Measurements from ENCODE around the gene RBL1.

The RBL1 gene

GRCh38 chr20:37102571-37102970 lies 6.8 kb upstream of the RBL1 start:
- Histone ChIP-seq H3K9me2 (replicated peaks; ENCODE audit: low read depth, low read length) (no peaks in the 10 kb centered on the region), H3K9me3 (ENCODE audit: insufficient read depth, low read depth, low read length) (no peaks in the 10 kb centered on the region), H2AFZ (ENCODE audit: low read length) (no peak overlapping the region), H3K4me2 (ENCODE audit: low read depth, low read length, poor library complexity, severe bottlenecking) (no peak overlapping the region), H3F3A (ENCODE audit: low read depth) (no peaks in the 10 kb centered on the region), H4K20me1 (ENCODE audit: insufficient read depth, low read length, poor library complexity, severe bottlenecking) (no peaks in the 10 kb centered on the region), H3K36me3 (ENCODE audit: insufficient read depth, low read length) (no peaks in the 10 kb centered on the region), H3K4me1 (ENCODE audit: insufficient read depth, low read length, poor library complexity, severe bottlenecking) (no peaks in the 10 kb centered on the region), H3K79me2 (ENCODE audit: insufficient read depth, low read length) (no peaks in the 10 kb centered on the region), H3K9ac (ENCODE audit: low read depth, low read length, poor library complexity, severe bottlenecking) (no peak overlapping the region), H3K27me3 (ENCODE audit: insufficient read depth, low read length, poor library complexity, severe bottlenecking) (no peaks in the 10 kb centered on the region), H3K4me3 (ENCODE audit: low read length, poor library complexity, severe bottlenecking) (no peak overlapping the region)
- no peak for TF ChIP-seq EZH2phosphoT487 (IDR thresholded peaks at IDR 0.05; ENCODE audit: borderline replicate concordance)
- no peak for TF ChIP-seq CTCF (conservative IDR thresholded peaks at IDR 0.05; ENCODE audit: low read length)

- Histone ChIP-seq H3K9me3 (ENCODE audit: insufficient read depth, low read depth, low read length) (no peaks in the 10 kb centered on the region), H4K20me1 (ENCODE audit: insufficient read depth, low read length, poor library complexity, severe bottlenecking) (peaks cover 18% of the 10 kb centered on the region), H3K27me3 (ENCODE audit: insufficient read depth, low read length, poor library complexity, severe bottlenecking) (no peaks in the 10 kb centered on the region), H3F3A (ENCODE audit: low read depth) (no peaks in the 10 kb centered on the region), H2AFZ (ENCODE audit: low read length) (peak overlapping the region; percentile 95), H3K9me2 (replicated peaks; ENCODE audit: low read depth, low read length) (no peaks in the 10 kb centered on the region), H3K36me3 (ENCODE audit: insufficient read depth, low read length) (no peaks in the 10 kb centered on the region), H3K4me2 (ENCODE audit: low read depth, low read length, poor library complexity, severe bottlenecking) (peak overlapping the region; percentile 88), H3K9ac (ENCODE audit: low read depth, low read length, poor library complexity, severe bottlenecking) (peak overlapping the region; percentile 93), H3K79me2 (ENCODE audit: insufficient read depth, low read length) (peaks cover 39% of the 10 kb centered on the region), H3K4me1 (ENCODE audit: insufficient read depth, low read length, poor library complexity, severe bottlenecking) (peaks cover 41% of the 10 kb centered on the region), H3K4me3 (ENCODE audit: low read length, poor library complexity, severe bottlenecking) (peak overlapping the region; percentile 92)
- no peak for TF ChIP-seq EZH2phosphoT487 (IDR thresholded peaks at IDR 0.05; ENCODE audit: borderline replicate concordance)
- TF ChIP-seq CTCF (conservative IDR thresholded peaks at IDR 0.05; ENCODE audit: low read length) = no peak
Measured at GRCh38 chr20:37096415-37097041, 731 bp upstream of the RBL1 start.

- H3K4me3 ChIP-seq (ENCODE audit: low read length, poor library complexity, severe bottlenecking) = peak overlapping the region; percentile 92
- H2AFZ ChIP-seq (ENCODE audit: low read length) = peak overlapping the region; percentile 95
- peaks cover 25% of the 10 kb centered on the region for H4K20me1 ChIP-seq (ENCODE audit: insufficient read depth, low read length, poor library complexity, severe bottlenecking)
- H3K9me2 ChIP-seq (replicated peaks; ENCODE audit: low read depth, low read length) = no peaks in the 10 kb centered on the region
- peak overlapping the region; percentile 93 for H3K9ac ChIP-seq (ENCODE audit: low read depth, low read length, poor library complexity, severe bottlenecking)
- H3K27me3 ChIP-seq (ENCODE audit: insufficient read depth, low read length, poor library complexity, severe bottlenecking) = no peaks in the 10 kb centered on the region
- H3K4me2 ChIP-seq (ENCODE audit: low read depth, low read length, poor library complexity, severe bottlenecking) = peak overlapping the region; percentile 88
- no peaks in the 10 kb centered on the region for H3F3A ChIP-seq (ENCODE audit: low read depth)
- peaks cover 52% of the 10 kb centered on the region for H3K4me1 ChIP-seq (ENCODE audit: insufficient read depth, low read length, poor library complexity, severe bottlenecking)
- peaks cover 53% of the 10 kb centered on the region for H3K79me2 ChIP-seq (ENCODE audit: insufficient read depth, low read length)
- no peaks in the 10 kb centered on the region for H3K36me3 ChIP-seq (ENCODE audit: insufficient read depth, low read length)
- H3K9me3 ChIP-seq (ENCODE audit: insufficient read depth, low read depth, low read length) = no peaks in the 10 kb centered on the region
- TF ChIP-seq CTCF (conservative IDR thresholded peaks at IDR 0.05; ENCODE audit: low read length) (no peak), EZH2phosphoT487 (IDR thresholded peaks at IDR 0.05; ENCODE audit: borderline replicate concordance) (no peak)
Measured at GRCh38 chr20:37095108-37095598, 644 bp downstream of the RBL1 start.

All from Loucy (cell line).